Measurements from ENCODE around the gene ACTL6B. TPM values are rescaled to one million over a fixed set of nuclear protein-coding genes. Genes with fewer than 3 reads are reported as not detected.

ACTL6B gene
- total and polyA plus RNA-seq, 9 of the 15 experiments (the other 6 are each of a cell fraction or from before 2014, with no cell fraction given) = not detected

GRCh38 chr7:100655908-100656674 lies at the start of gene ACTL6B (continued):
- TF ChIP-seq ELK1 (CRISPR knock-in tag; IDR thresholded peaks at IDR 0.05) = no peak
- no peak for TF ChIP-seq CHD4 (IDR thresholded peaks at IDR 0.05; ENCODE audit: insufficient read depth, insufficient replicate concordance, low read depth, low read length, poor library complexity, severe bottlenecking)
- no peak for TF ChIP-seq BMI1 (IDR thresholded peaks at IDR 0.05; ENCODE audit: low read length)
- peak in 1 of 2 experiments; percentile 43; a peak in 1 of 4 replicates for TF ChIP-seq ETV6 (IDR thresholded peaks at IDR 0.05; ENCODE audit: borderline replicate concordance in 1 of 2, low read depth in 2 of 2, low read length in 1 of 2)
- TF ChIP-seq ETV6 (CRISPR knock-in tag; IDR thresholded peaks at IDR 0.05; ENCODE audit: borderline replicate concordance) = peak; percentile 74; the same call in 1 of the 2 replicates
- TF ChIP-seq ETV1 (tag; conservative IDR thresholded peaks at IDR 0.05; ENCODE audit: low read depth) = no peak
- TF ChIP-seq DIDO1 (tag; IDR thresholded peaks at IDR 0.05; ENCODE audit: low read depth) = no peak
- TF ChIP-seq SMARCC2 (IDR thresholded peaks at IDR 0.05; ENCODE audit: low read depth) = no peak
- no peak for TF ChIP-seq ZNF830 (CRISPR knock-in tag; IDR thresholded peaks at IDR 0.05)
- peak; percentile 42; the same call in 1 of the 2 replicates for TF ChIP-seq MBD2 (IDR thresholded peaks at IDR 0.05; ENCODE audit: borderline replicate concordance, low read depth)
- TF ChIP-seq HIVEP1 (CRISPR knock-in tag; IDR thresholded peaks at IDR 0.05) = no peak
- TF ChIP-seq NR2C2 (CRISPR knock-in tag; IDR thresholded peaks at IDR 0.05) = 0 out of 2 replicates have a peak, but pooled peaks have one; percentile 47
- no peak for TF ChIP-seq NR2C2 (tag; IDR thresholded peaks at IDR 0.05)
- no peak for TF ChIP-seq E4F1 (CRISPR knock-in tag; IDR thresholded peaks at IDR 0.05; ENCODE audit: borderline replicate concordance)
- TF ChIP-seq USF2 (CRISPR knock-in tag; IDR thresholded peaks at IDR 0.05) = peak; percentile 38
- no peak for TF ChIP-seq ZNF583 (CRISPR knock-in tag; IDR thresholded peaks at IDR 0.05)
- peak; percentile 91; the same call in 1 of the 2 replicates for TF ChIP-seq NR3C1 (CRISPR knock-in tag; IDR thresholded peaks at IDR 0.05)
- no peak for TF ChIP-seq NFE2 (IDR thresholded peaks at IDR 0.05; ENCODE audit: low read depth)
- TF ChIP-seq ZNF133 (CRISPR knock-in tag; IDR thresholded peaks at IDR 0.05) = no peak
- TF ChIP-seq FOXK2 (conservative IDR thresholded peaks at IDR 0.05 in 1 of 2, IDR thresholded peaks at IDR 0.05 in 1 of 2; ENCODE audit: low read depth in 2 of 2) = no peak
- TF ChIP-seq CHAMP1 (IDR thresholded peaks at IDR 0.05) = peak; percentile 75
- TF ChIP-seq XRCC3 (IDR thresholded peaks at IDR 0.05) = no peak

Data from K562 (cell line).